ENCODE results near the gene CLDN14.

CLDN14 gene

DNA sequence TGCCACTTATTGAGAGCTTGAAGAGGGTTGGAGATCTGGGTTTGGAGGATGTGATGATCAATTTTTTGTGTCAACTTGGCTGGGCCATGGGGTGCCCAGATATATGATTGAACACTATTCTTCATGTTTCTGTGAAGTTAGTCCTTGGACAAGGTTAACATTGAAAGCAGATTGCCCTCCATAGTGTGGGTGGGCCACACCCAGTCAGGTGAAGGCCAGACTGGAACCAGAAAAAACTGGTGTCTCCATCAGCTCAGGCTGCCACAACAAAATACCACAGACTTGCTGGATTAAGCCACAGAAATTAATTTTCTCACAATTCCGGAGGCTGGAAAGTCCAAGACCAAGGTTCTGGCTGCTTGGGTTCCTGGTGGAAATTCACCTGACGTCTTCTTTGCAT lies 7.5 kb downstream of the CLDN14 start:
- no peak for TF ChIP-seq POLR2A (IDR thresholded peaks at IDR 0.05; ENCODE audit: low read depth, low read length)
- FAIRE-seq (no peak), DNase-seq (ENCODE audit: insufficient read length, low spot score) (no peak)

GRCh38 chr21:36471254-36471723 lies 8.6 kb downstream of the CLDN14 start:
- peak; percentile 36 for DNase-seq (ENCODE audit: insufficient read length, low spot score)
- TF ChIP-seq POLR2A (IDR thresholded peaks at IDR 0.05; ENCODE audit: low read depth, low read length), result no peak
- FAIRE-seq, result no peak

- FAIRE-seq (no peak), DNase-seq (ENCODE audit: insufficient read length, low spot score) (peak; percentile 52)
- no peak for TF ChIP-seq POLR2A (IDR thresholded peaks at IDR 0.05; ENCODE audit: low read depth, low read length)
Measured at GRCh38 chr21:36470294-36470693, 9.6 kb downstream of the CLDN14 start.

DNA sequence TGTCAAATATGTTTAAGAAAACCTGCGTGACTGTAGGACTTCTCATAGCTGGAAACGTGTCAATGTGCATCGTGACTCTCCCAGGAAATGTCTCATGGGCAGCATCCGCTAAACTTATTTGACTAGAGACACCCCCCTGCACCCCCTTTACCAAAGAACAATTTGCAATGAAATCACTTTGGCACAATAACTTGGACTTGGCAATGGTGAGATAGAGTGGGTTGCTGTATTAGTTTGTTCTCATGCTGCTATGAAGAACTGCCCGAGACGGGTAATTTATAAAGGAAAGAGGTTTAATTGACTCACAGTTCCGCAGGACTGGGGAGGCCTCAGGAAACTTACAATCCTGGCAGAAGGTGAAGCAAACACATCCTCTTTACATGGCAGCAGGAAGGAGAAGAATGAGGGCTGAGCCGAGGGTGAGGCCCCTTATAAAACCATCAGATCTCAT lies 13.8 kb downstream of the CLDN14 start:
- FAIRE-seq (no peak), DNase-seq (ENCODE audit: insufficient read length, low spot score) (no peak)
- TF ChIP-seq POLR2A (IDR thresholded peaks at IDR 0.05; ENCODE audit: low read depth, low read length), result no peak

- FAIRE-seq (no peak), DNase-seq (ENCODE audit: insufficient read length, low spot score) (no peak)
- TF ChIP-seq POLR2A (IDR thresholded peaks at IDR 0.05; ENCODE audit: low read depth, low read length), result no peak
Measured at GRCh38 chr21:36465478-36465877, 14.4 kb downstream of the CLDN14 start.

DNA sequence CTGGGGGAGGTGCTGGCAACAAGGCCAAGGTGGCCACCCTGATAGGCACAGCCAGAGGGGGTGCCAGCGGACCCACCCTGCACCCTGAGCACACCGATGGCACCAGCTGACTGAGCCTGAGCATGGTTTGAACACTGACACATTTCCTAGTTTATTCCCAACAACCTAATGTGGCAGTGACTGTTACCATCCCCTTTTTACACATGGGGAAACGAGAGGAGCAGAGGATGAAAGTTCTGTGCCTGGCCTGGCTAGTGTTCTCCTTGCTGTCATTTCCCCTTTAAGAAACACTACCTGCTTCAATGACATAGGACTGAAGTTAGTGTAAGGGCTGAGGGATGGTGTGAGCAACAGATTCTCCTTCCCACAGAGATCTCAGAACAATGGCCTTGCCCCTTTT lies 15.3 kb downstream of the CLDN14 start:
- TF ChIP-seq POLR2A (IDR thresholded peaks at IDR 0.05; ENCODE audit: low read depth, low read length), result no peak
- FAIRE-seq (no peak), DNase-seq (ENCODE audit: insufficient read length, low spot score) (no peak)

DNA sequence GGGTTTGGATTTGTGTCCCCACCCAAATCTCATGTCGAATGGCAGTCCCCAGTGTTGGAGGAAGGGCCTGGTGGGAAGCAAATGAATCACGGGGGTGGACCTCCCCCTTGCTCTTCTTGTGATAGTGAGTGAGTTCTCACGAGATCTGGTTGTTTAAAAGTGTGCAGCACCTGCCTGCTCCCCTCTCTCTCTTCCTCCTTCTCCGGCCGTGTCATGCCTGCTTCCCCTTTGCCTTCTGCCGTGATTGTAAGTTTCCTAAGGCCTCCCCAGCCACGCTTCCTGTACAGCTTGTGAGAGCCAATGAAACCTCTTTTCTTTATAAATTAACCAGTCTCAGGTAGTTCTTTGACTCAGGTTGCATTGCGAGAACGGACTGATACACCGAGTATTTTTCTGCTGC lies 15.9 kb downstream of the CLDN14 start:
- FAIRE-seq (no peak), DNase-seq (ENCODE audit: insufficient read length, low spot score) (no peak)
- no peak for TF ChIP-seq POLR2A (IDR thresholded peaks at IDR 0.05; ENCODE audit: low read depth, low read length)

DNA sequence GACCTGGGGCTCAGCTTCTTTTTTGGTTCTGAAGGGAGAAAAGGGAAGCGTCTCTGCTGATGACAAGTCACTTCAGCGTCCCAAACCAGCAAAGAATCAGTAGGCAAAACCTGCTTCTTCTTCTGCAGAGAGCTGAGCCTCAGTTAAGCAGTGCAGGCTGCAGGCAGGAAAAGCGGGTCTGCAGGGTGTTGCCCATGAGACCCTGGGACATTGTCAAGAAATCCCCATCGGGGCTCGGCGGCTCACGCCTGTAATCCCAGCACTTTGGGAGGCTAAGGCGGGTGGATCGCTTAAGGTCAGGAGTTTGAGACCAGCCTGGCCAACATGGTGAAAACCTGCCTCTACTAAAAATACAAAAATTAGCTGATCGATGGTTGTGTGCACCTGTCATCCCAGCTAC lies 16.7 kb downstream of the CLDN14 start:
- no peak for TF ChIP-seq POLR2A (IDR thresholded peaks at IDR 0.05; ENCODE audit: low read depth, low read length)
- no peak for FAIRE-seq
- DNase-seq (ENCODE audit: insufficient read length, low spot score), result no peak

- DNase-seq (ENCODE audit: insufficient read length, low spot score) (no peak), FAIRE-seq (no peak)
- TF ChIP-seq POLR2A (IDR thresholded peaks at IDR 0.05; ENCODE audit: low read depth, low read length), result no peak
Measured at GRCh38 chr21:36461918-36462486, 17.9 kb downstream of the CLDN14 start.

- TF ChIP-seq POLR2A (IDR thresholded peaks at IDR 0.05; ENCODE audit: low read depth, low read length), result no peak
- DNase-seq (ENCODE audit: insufficient read length, low spot score) (no peak), FAIRE-seq (no peak)
Measured at GRCh38 chr21:36461277-36461917, 18.5 kb downstream of the CLDN14 start.

GRCh38 chr21:36460866-36461265 lies 19.1 kb downstream of the CLDN14 start:
- DNase-seq (ENCODE audit: insufficient read length, low spot score) (no peak), FAIRE-seq (no peak)
- TF ChIP-seq POLR2A (IDR thresholded peaks at IDR 0.05; ENCODE audit: low read depth, low read length), result no peak

DNA sequence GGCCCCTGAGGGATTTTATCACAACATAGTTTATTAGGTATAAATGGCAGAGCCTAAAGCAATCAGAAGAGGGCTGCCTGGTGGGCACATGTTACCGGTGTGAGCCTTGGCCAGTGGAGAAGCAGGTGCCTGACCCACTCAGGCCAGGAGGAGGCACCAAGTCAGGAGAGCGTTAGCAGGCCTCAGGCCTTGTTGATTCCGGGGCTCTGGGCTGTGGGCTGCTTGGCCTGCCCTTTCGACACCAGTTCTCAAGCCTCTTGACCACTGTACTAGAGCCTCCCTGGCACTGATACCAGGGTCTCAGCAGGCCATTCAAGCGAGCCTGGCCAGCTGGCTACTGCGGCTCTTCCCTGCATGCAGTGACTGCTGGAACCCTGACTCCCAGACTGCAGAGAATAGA lies 20.8 kb downstream of the CLDN14 start:
- no peak for TF ChIP-seq POLR2A (IDR thresholded peaks at IDR 0.05; ENCODE audit: low read depth, low read length)
- DNase-seq (ENCODE audit: insufficient read length, low spot score), result no peak
- FAIRE-seq, result no peak

- no peak for TF ChIP-seq POLR2A (IDR thresholded peaks at IDR 0.05; ENCODE audit: low read depth, low read length)
- DNase-seq (ENCODE audit: insufficient read length, low spot score), result no peak
- FAIRE-seq, result no peak
Measured at GRCh38 chr21:36456729-36457414, 23.1 kb downstream of the CLDN14 start.

GRCh38 chr21:36454706-36455105 lies 25.2 kb downstream of the CLDN14 start:
- TF ChIP-seq POLR2A (IDR thresholded peaks at IDR 0.05; ENCODE audit: low read depth, low read length), result no peak
- no peak for FAIRE-seq
- no peak for DNase-seq (ENCODE audit: insufficient read length, low spot score)

- no peak for TF ChIP-seq POLR2A (IDR thresholded peaks at IDR 0.05; ENCODE audit: low read depth, low read length)
- FAIRE-seq (no peak), DNase-seq (ENCODE audit: insufficient read length, low spot score) (no peak)
Measured at GRCh38 chr21:36454093-36454531, 25.8 kb downstream of the CLDN14 start.
